Femur (tissue), 1 donor: ENCODE data around the gene KRTAP4-11.
A peak's percentile ranks its signal among the peaks of the same experiment; 100 is the strongest.
"Not testable (repeated sequence)": the region's sequence is repeated elsewhere in the genome, so short reads cannot be mapped to it uniquely, and the experiment has no call there.

Experiments
- DNase-seq: peaks from one replicate; pipeline ENCODE4 v3.0.0-alpha.2; 2017

KRTAP4-11 gene

DNA sequence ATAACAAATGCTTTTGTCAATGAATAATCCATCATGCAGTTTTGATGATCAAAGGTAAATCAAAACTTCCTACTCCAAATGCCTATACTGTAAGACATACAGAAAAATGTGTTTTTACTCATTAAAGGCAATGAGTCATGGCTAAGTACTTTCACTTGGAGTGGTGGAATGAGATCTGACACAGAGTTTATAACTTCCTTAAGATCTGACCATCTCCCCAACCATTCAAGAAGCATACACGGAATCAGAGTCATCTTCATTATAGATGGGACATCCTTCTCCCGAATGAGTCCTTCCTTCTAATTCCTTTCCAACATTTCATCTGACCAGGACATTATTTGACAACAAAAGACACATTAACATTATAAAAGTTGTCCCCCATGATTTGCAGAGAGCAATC lies 34.7 kb downstream of the KRTAP4-11 start:
- not testable (repeated sequence) for DNase-seq

DNA sequence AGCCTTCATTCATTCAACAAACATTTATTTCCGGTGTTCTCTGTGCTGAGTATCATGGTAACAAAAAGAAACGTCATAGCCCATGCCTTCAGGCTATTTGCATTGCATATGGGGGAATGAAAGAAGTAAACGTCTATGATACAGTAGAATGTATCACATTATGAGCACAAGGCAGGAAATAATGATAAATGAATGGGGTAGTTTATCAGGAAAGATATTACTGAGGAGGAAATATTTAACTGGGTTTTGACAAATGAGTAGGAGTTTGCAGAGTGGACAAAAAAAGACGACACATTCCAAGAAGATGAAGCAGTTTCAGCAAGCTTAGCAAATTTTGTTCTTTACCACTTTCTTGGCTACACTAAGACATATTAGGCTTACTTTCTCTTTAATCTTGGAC lies 35.5 kb downstream of the KRTAP4-11 start:
- DNase-seq, result no peak

DNA sequence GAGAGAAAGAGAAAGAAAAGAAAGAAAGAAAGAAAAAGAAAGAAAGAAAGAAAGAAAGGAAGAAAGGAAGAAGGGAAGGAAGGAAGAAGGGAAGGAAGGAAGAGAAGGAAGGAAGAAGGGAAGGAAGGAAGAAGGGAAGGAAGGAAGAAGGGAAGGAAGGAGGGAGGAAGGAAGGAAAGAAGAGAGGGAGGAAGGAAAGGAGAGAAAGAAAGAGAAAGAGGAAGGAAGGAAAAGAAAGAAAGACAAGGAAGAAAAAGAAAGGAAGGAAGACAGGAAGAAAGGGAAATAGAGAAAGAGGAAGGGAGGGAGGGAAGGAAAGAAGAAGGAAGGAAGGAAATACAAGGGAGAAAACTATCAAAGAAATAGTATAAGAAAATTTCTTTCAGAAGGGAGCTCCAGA lies 41.4 kb downstream of the KRTAP4-11 start:
- DNase-seq, result no peak

DNA sequence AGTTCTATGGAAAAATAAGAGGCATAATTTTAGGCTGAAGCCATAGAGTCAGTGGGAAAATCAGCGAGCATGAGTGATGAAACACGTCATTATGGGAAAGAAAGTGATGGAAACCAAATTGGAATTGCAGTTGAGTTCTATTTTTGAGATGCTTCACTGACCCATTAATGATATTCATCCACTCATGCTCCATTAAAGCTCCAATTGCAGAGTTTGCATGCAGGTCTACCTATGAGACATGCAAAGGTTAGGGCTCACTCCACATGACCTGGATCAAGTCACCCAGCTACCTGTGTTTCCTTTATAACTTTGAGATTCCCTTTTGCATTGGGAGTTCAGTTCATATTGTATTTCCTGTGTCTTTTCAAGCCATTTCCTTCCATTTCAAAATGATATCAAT lies 44.5 kb downstream of the KRTAP4-11 start:
- no peak for DNase-seq

DNA sequence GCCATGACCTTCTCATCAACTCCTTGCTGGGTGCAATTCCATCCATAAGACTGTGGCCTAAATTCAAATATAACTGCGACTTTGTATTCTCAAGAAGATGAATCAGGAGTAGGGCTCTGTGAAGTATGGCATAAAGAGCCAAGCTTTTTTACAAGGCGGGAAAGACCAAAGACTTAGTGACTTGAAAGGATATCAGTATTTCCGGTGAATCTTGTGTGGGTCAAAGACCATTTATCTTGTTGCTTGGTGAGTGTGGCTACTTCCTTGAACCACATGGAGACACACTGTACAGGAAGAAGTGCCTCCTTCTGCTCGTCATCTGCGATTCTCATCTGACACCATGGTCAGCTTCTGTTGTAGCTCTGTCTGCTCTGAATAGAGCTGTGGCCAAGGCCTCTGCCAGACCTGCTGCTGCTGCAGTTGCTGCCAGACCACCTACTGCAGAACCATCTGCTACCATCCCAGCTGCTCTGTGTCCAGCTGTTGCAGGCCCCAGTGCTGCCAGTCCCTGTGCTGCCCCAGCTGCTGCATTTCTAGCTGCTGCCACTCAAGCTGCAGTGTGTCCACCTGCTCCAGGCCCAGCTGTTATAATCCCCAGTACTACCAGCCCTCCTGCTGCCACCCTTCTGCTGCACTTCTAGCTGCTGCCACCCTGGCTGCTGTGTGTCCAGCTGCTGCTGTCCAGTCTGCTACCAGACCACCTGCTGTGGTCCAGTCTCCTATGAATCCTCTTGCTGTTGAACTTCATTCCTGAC lies 46.4 kb downstream of the KRTAP4-11 start:
- peak; percentile 30 for DNase-seq

DNA sequence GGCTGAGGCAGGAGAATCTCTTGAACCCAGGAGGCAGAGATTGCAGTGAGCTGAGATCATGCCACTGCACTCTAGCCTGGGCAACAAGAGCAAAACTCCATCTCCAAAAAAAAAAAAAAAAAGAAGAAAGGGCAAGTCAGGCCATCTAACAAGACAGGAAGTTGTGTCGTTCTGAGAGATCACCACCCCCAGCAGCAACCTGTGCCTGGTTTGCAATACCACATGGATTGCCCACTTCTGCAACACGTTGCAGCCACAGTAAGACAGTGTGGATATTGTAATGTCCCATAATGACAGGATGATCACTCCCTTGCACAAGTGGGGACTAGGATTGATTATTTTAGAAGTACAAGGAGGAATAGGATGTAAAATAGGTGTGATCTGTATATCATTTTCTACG lies 49.1 kb downstream of the KRTAP4-11 start:
- DNase-seq, result no peak

DNA sequence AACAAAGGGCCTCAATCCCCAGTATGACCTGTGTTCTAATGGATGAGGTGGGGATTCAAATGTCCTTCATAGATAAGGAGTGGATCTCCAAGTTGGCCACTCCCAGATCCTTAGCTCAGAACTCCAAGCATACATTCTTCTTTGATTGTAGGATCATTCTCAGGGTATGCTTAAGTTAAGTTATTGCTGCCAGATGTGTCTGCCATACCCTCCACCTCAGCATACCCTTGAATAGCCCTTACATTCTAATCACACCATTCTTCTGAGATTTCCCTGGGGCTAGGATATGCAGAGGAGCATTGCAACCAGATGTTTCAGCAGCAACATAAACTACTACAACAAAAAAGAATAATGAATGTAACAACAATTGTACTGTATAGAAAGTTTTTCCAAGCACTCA lies 50.9 kb downstream of the KRTAP4-11 start:
- no peak for DNase-seq
